ENCODE results near the gene CIART. TPM values are rescaled to one million over a fixed set of nuclear protein-coding genes. Genes with fewer than 3 reads are reported as not detected.
"Not testable (repeated sequence)": the region's sequence is repeated elsewhere in the genome, so short reads cannot be mapped to it uniquely, and the experiment has no call there.

CIART gene
- not detected in 2 replicates for total RNA-seq (2014; rRNA removed; shearing (Covaris generic))

- no peak for DNase-seq (ENCODE audit: low spot score)
Observed at GRCh38 chr1:150281758-150282557, at the start of gene CIART. Gene CIART (plus strand): TSS chr1:150282554. CDS start chr1:150283268, 714 bp downstream.

GRCh38 chr1:150232921-150233320, 49.4 kb upstream of the CIART start:
- DNase-seq (ENCODE audit: low spot score): not testable (repeated sequence)

- DNase-seq (ENCODE audit: low spot score): peak; percentile 55
Observed at GRCh38 chr1:150233359-150234308, 48.7 kb upstream of the CIART start.

- no peak for DNase-seq (ENCODE audit: low spot score)
Observed at GRCh38 chr1:150234309-150234565, 48.1 kb upstream of the CIART start.

GRCh38 chr1:150234566-150235293, 47.6 kb upstream of the CIART start:
- peak; percentile 75 for DNase-seq (ENCODE audit: low spot score)

GRCh38 chr1:150235294-150235851, 47.0 kb upstream of the CIART start:
- DNase-seq (ENCODE audit: low spot score): no peak

GRCh38 chr1:150235852-150236613, 46.3 kb upstream of the CIART start, which contains the start of gene ANP32E:
Gene ANP32E (minus strand): TSS chr1:150236112. CDS start chr1:150235786, 326 bp downstream.
- peak; percentile 98 for DNase-seq (ENCODE audit: low spot score)

- no peak for DNase-seq (ENCODE audit: low spot score)
Observed at GRCh38 chr1:150236614-150237100, 45.7 kb upstream of the CIART start.

GRCh38 chr1:150237176-150237575, 45.2 kb upstream of the CIART start:
- not testable (repeated sequence) for DNase-seq (ENCODE audit: low spot score)

- no peak for DNase-seq (ENCODE audit: low spot score)
Observed at GRCh38 chr1:150237746-150238145, 44.6 kb upstream of the CIART start.

- no peak for DNase-seq (ENCODE audit: low spot score)
Observed at GRCh38 chr1:150243003-150243402, 39.4 kb upstream of the CIART start.

- DNase-seq (ENCODE audit: low spot score): no peak
Observed at GRCh38 chr1:150249936-150250335, 32.4 kb upstream of the CIART start.

- peak; percentile 18 for DNase-seq (ENCODE audit: low spot score)
Observed at GRCh38 chr1:150256198-150256553, 26.2 kb upstream of the CIART start.

- DNase-seq (ENCODE audit: low spot score): no peak
Observed at GRCh38 chr1:150256554-150257341, 25.6 kb upstream of the CIART start.

- DNase-seq (ENCODE audit: low spot score): no peak
Observed at GRCh38 chr1:150257624-150258585, 24.4 kb upstream of the CIART start, which contains the start of gene CA14. Gene CA14 (plus strand): TSS chr1:150257774. CDS start chr1:150258129, 355 bp downstream.

GRCh38 chr1:150259217-150259616, 23.1 kb upstream of the CIART start:
- DNase-seq (ENCODE audit: low spot score): no peak

GRCh38 chr1:150259758-150260669, 22.3 kb upstream of the CIART start:
- peak; percentile 58 for DNase-seq (ENCODE audit: low spot score)

All from HT-29 (cell line).